IMR-90 (cell line): ENCODE results near the gene STK17A. TPM values are rescaled to one million over a fixed set of nuclear protein-coding genes. Genes with fewer than 3 reads are reported as not detected.
"Not testable (repeated sequence)": the region's sequence is repeated elsewhere in the genome, so short reads cannot be mapped to it uniquely, and the experiment has no call there.

Experiments
- ATAC-seq: fragments of 200-7000 bp; cut with Tn5 transposase; 2 replicates; pipeline ENCODE4 v1.9.1; 2020; ENCODE audit warnings: low read depth, mild to moderate bottlenecking, moderate library complexity
- BruUV-seq: library from RNA; stranded (reverse); fragments of 400-500 nt; replicated peaks from 2 replicates; lab custom pipeline; 2021; lab: Mats Ljungman, UMichigan
- CTCF ChIA-PET: fragments of 300-600 bp; formaldehyde crosslinking; extraction: SDS; loops from one replicate; lab custom pipeline; 2021; ENCODE audit warnings: antibody characterized with exemption; lab: Yijun Ruan, JAX
- POLR2A ChIA-PET: fragments of 300-600 bp; sonication (Branson Sonifier 250); formaldehyde crosslinking; loops from one replicate; lab custom pipeline; 2022; ENCODE audit warnings: antibody characterized with exemption; ENCODE audit not compliant: unreplicated experiment; lab: Charles Lee
- DNase-seq: peaks from one replicate; pipeline ENCODE4 v3.0.0; 2013
- H2AFZ ChIP-seq: replicated peaks from 2 replicates; pipeline ENCODE3; 2013; ENCODE audit warnings: low read length, mild to moderate bottlenecking; ENCODE audit not compliant: poor library complexity
- H2AK5ac ChIP-seq: 2 replicates; pipeline ENCODE4 v1.6.1; 2013; ENCODE audit warnings: low read depth, low read length, inconsistent platforms
- H2AK9ac ChIP-seq: replicated peaks from 2 replicates; pipeline ENCODE3; 2013; ENCODE audit warnings: mild to moderate bottlenecking, low read depth, low read length, moderate library complexity; ENCODE audit not compliant: poor library complexity
- H2BK120ac ChIP-seq: 2 replicates; pipeline ENCODE4 v1.6.1; 2013; ENCODE audit warnings: low read depth, low read length, inconsistent platforms
- H2BK15ac ChIP-seq: 3 replicates; pipeline ENCODE4 v1.6.1; 2013; ENCODE audit warnings: low read depth, low read length, inconsistent platforms
- H2BK20ac ChIP-seq: 2 replicates; pipeline ENCODE4 v1.6.1; 2013; ENCODE audit warnings: low read depth, mild to moderate bottlenecking, inconsistent platforms, low read length, moderate library complexity
- H2BK5ac ChIP-seq: 2 replicates; pipeline ENCODE4 v1.6.1; 2013; ENCODE audit warnings: mild to moderate bottlenecking, low read depth, low read length, inconsistent platforms; ENCODE audit not compliant: poor library complexity, severe bottlenecking
- H3K14ac ChIP-seq: replicated peaks from 2 replicates; pipeline ENCODE4 v1.6.1; 2013; ENCODE audit warnings: low read depth, low read length, inconsistent platforms
- H3K18ac ChIP-seq: 2 replicates; pipeline ENCODE4 v1.6.1; 2013; ENCODE audit warnings: low read depth, low read length, control low read depth
- H3K23ac ChIP-seq: 2 replicates; pipeline ENCODE4 v1.6.1; 2013; ENCODE audit warnings: low read depth, low read length, inconsistent platforms
- H3K27ac ChIP-seq: 2 replicates; pipeline ENCODE4 v1.5.1; 2013; ENCODE audit warnings: mild to moderate bottlenecking, control low read depth, low read length; ENCODE audit not compliant: insufficient read depth
- H3K27me3 ChIP-seq: 2 replicates; pipeline ENCODE4 v1.6.1; 2013; ENCODE audit warnings: low read length; ENCODE audit not compliant: control insufficient read depth, insufficient read depth
- H3K36me3 ChIP-seq: 2 replicates; pipeline ENCODE4 v1.6.1; 2013; ENCODE audit warnings: low read length, mixed read lengths; ENCODE audit not compliant: control insufficient read depth, insufficient read depth
- H3K4ac ChIP-seq: 2 replicates; pipeline ENCODE4 v1.6.1; 2013; ENCODE audit warnings: low read depth, low read length, inconsistent platforms
- H3K4me1 ChIP-seq: 2 replicates; pipeline ENCODE4 v1.6.1; 2013; ENCODE audit warnings: low read length, mixed read lengths; ENCODE audit not compliant: control insufficient read depth, insufficient read depth
- H3K4me2 ChIP-seq: 2 replicates; pipeline ENCODE4 v1.6.1; 2013; ENCODE audit warnings: low read depth, mild to moderate bottlenecking, control low read depth, low read length, moderate library complexity
- H3K4me3 ChIP-seq: 2 replicates; pipeline ENCODE4 v1.5.1; 2013; ENCODE audit warnings: low read depth, mild to moderate bottlenecking, control low read depth, low read length, moderate library complexity; ENCODE audit not compliant: insufficient read depth
- H3K56ac ChIP-seq: 2 replicates; pipeline ENCODE4 v1.6.1; 2013; ENCODE audit warnings: low read length, inconsistent platforms; ENCODE audit not compliant: insufficient read depth; ENCODE audit errors: extremely low read depth
- H3K79me1 ChIP-seq, 2 experiments: 2 replicates each; pipeline ENCODE4 v1.6.1; 2013; ENCODE audit warnings: low read length in 2 of 2, inconsistent platforms in 1 of 2, low read depth in 1 of 2
- H3K9ac ChIP-seq: 2 replicates; pipeline ENCODE4 v1.6.1; 2013; ENCODE audit warnings: low read depth, low read length, control low read depth
- H3K9me1 ChIP-seq: 2 replicates; pipeline ENCODE4 v1.6.1; 2013; ENCODE audit warnings: low read length, inconsistent platforms; ENCODE audit not compliant: insufficient read depth
- H3K9me3 ChIP-seq: 2 replicates; pipeline ENCODE4 v1.6.1; 2013; ENCODE audit warnings: low read length; ENCODE audit not compliant: control insufficient read depth, insufficient read depth
- H4K20me1 ChIP-seq: 2 replicates; pipeline ENCODE4 v1.6.1; 2013; ENCODE audit warnings: low read length, inconsistent platforms; ENCODE audit not compliant: insufficient read depth
- H4K5ac ChIP-seq: 2 replicates; pipeline ENCODE4 v1.6.1; 2013; ENCODE audit warnings: mild to moderate bottlenecking, low read depth, low read length, control low read depth
- H4K8ac ChIP-seq, 2 experiments: 2 replicates each; pipeline ENCODE4 v1.6.1; 2013; ENCODE audit warnings: low read depth in 2 of 2, low read length in 2 of 2, control low read depth in 1 of 2, inconsistent platforms in 1 of 2
- H4K91ac ChIP-seq: 2 replicates; pipeline ENCODE4 v1.6.1; 2013; ENCODE audit warnings: low read depth, low read length, inconsistent platforms; ENCODE audit not compliant: insufficient read depth
- CEBPB ChIP-seq: IDR thresholded peaks from 2 replicates; pipeline ENCODE4 v1.6.1; 2012; ENCODE audit warnings: low read depth, low read length, improper control_type of control experiment
- CHD1 ChIP-seq: IDR thresholded peaks from 2 replicates; pipeline ENCODE4 v1.6.1; 2012; ENCODE audit warnings: low read depth, low read length, improper control_type of control experiment
- CTCF ChIP-seq: conservative IDR thresholded peaks from 2 replicates; pipeline ENCODE4 v1.5.1; 2012; ENCODE audit warnings: mild to moderate bottlenecking, low read depth, low read length, improper control_type of control experiment
- FOS ChIP-seq: fragments of 150-350 bp; IDR thresholded peaks from 2 replicates; pipeline ENCODE4 v1.6.1; 2016; ENCODE audit warnings: low read depth, low read length
- MAZ ChIP-seq: IDR thresholded peaks from 2 replicates; pipeline ENCODE4 v1.6.1; 2012; ENCODE audit warnings: low read depth, mild to moderate bottlenecking, low read length, improper control_type of control experiment, moderate library complexity, borderline replicate concordance
- MXI1 ChIP-seq: IDR thresholded peaks from 2 replicates; pipeline ENCODE4 v1.6.1; 2012; ENCODE audit warnings: low read depth, mild to moderate bottlenecking, low read length, moderate library complexity, borderline replicate concordance
- POLR2A ChIP-seq: IDR thresholded peaks from 2 replicates; pipeline ENCODE4 v1.6.1; 2012; ENCODE audit warnings: mild to moderate bottlenecking, low read depth, low read length
- RAD21 ChIP-seq: IDR thresholded peaks from 2 replicates; pipeline ENCODE4 v1.6.1; 2012; ENCODE audit warnings: low read length, improper control_type of control experiment
- RFX5 ChIP-seq: IDR thresholded peaks from 2 replicates; pipeline ENCODE4 v1.8.0; 2012; ENCODE audit warnings: low read depth, mild to moderate bottlenecking, low read length, moderate library complexity
- WGBS, 2 experiments: methylation state at CpG; one replicate each; pipeline versions ENCODE4 v1.1.5 to v1.1.7; 2013; ENCODE audit warnings: missing lambda C conversion rate in 2 of 2; ENCODE audit not compliant: insufficient read length in 1 of 2; ENCODE audit errors: extremely low coverage in 2 of 2; 5-methylcytosine and 5-hydroxymethylcytosine counted together
- dilution Hi-C: fragments of 300-500 bp; cut with HindIII; formaldehyde crosslinking; loops from one replicate; pipeline ENCODE4 v1.14.3; 2018; ENCODE audit warnings: low sequenced_read_pairs; ENCODE audit not compliant: unreplicated experiment
- in situ Hi-C: fragments of 300-500 bp; cut with MboI; formaldehyde crosslinking; loops from 3 replicates; pipeline ENCODE4 v1.14.3; 2019; ENCODE audit warnings: low sequenced_read_pairs, inconsistent platforms, mixed read lengths
- intact Hi-C: fragments of 100-400 bp; cut with micrococcal nuclease; formaldehyde crosslinking; loops from 2 replicates; pipeline ENCODE4 v1.10.0; 2022
- polyA plus RNA-seq, 3 experiments: library from polyadenylated mRNA; depleted of rRNA; stranded (reverse); fragments of >200 nt; gene quantifications; 2 replicates each; pipeline ENCODE4 v1.2.3, GENCODE V29; 2012; ENCODE audit warnings: low replicate concordance in 1 of 3
- total RNA-seq: library from RNA; depleted of rRNA; stranded (reverse); fragments of >200 nt; gene quantifications from 2 replicates; pipeline ENCODE4 v1.2.3, GENCODE V29; 2012

Gene STK17A
- total and polyA plus RNA-seq, 2 of the 4 experiments (the other 2 are of a cell fraction): 40.5 to 50.5 TPM

GRCh38 chr7:43626695-43627094 is 43.8 kb downstream of the STK17A start:
- Histone ChIP-seq H2BK15ac (no peak overlapping the region), H2BK20ac (no peak overlapping the region), H2BK5ac (no peak overlapping the region), H4K91ac (no peak overlapping the region), H3K27me3 (no peaks in the 10 kb centered on the region), H3K23ac (no peak overlapping the region), H2AK9ac (no peak overlapping the region), H3K56ac (no peak overlapping the region), H3K18ac (no peak overlapping the region), H3K9me1 (peaks cover 7% of the 10 kb centered on the region; the same call in 1 of the 2 replicates), H4K5ac (no peak overlapping the region), H3K4me1 (peaks cover 2% of the 10 kb centered on the region), H3K4ac (no peak overlapping the region), H3K4me3 (no peak overlapping the region), H2AK5ac (no peak overlapping the region), H3K9me3 (no peaks in the 10 kb centered on the region), H4K20me1 (peaks cover 9% of the 10 kb centered on the region; the same call in 1 of the 2 replicates), H3K14ac (no peak overlapping the region), H3K9ac (no peak overlapping the region), H2AFZ (no peak overlapping the region), H2BK120ac (no peak overlapping the region), H3K79me1 (peaks cover 21 to 55% of the 10 kb centered on the region in 2 experiments), H3K36me3 (peaks cover 27% of the 10 kb centered on the region), H3K4me2 (no peak overlapping the region), H4K8ac (no peak overlapping the region), H3K27ac (no peak overlapping the region)
- ChIA-PET CTCF (no interaction called here), POLR2A (interaction anchor here (0.6 kb wide), 1 partner anchor 11 kb away, joined by 4 read pairs; no protein-coding TSS in a partner anchor)
- no CpG with 5 or more reads among the region's 2 CpGs for WGBS, 2 experiments
- dilution Hi-C loops: no loop called here
- DNase-seq (no peak), ATAC-seq (no peak)
- in situ Hi-C loops: no loop called here
- TF ChIP-seq MAZ: no peak
- no peak for TF ChIP-seq CHD1
- TF ChIP-seq FOS: no peak
- no peak for TF ChIP-seq RAD21
- TF ChIP-seq RFX5: no peak
- TF ChIP-seq MXI1: no peak
- no peak for TF ChIP-seq CEBPB
- TF ChIP-seq POLR2A: no peak
- TF ChIP-seq CTCF: no peak
- intact Hi-C loops: no loop called here
- BruUV-seq: no TSS peak

- H2AK5ac ChIP-seq, POLR2A ChIA-PET, ATAC-seq, H4K20me1 ChIP-seq, DNase-seq, H2AK9ac ChIP-seq, H3K9me1 ChIP-seq, H2BK120ac ChIP-seq, H4K8ac ChIP-seq, CTCF ChIA-PET, H3K4me1 ChIP-seq, H3K9ac ChIP-seq, H2AFZ ChIP-seq, intact Hi-C loops, H3K18ac ChIP-seq, in situ Hi-C loops, H2BK15ac ChIP-seq, H3K4me3 ChIP-seq, H4K5ac ChIP-seq, H2BK5ac ChIP-seq, H3K14ac ChIP-seq, H3K4ac ChIP-seq, H3K9me3 ChIP-seq, H2BK20ac ChIP-seq, H3K56ac ChIP-seq, H3K27ac ChIP-seq, H3K27me3 ChIP-seq, BruUV-seq, H3K4me2 ChIP-seq, H4K91ac ChIP-seq, H3K23ac ChIP-seq, dilution Hi-C loops: not testable (repeated sequence)
- Histone ChIP-seq H3K79me1 (peaks cover 28 to 57% of the 10 kb centered on the region in 2 experiments), H3K36me3 (peaks cover 28% of the 10 kb centered on the region)
- no CpG with 5 or more reads among the region's 3 CpGs for WGBS, 2 experiments
Observed at GRCh38 chr7:43627798-43628197, 44.9 kb downstream of the STK17A start.
